ENCODE results near the gene ASNS.

ASNS gene

GRCh38 chr7:97842772-97843345 is 29.3 kb downstream of the ASNS start:
- DNase-seq (ENCODE audit: low read depth in 3 of 3): no peak

DNA sequence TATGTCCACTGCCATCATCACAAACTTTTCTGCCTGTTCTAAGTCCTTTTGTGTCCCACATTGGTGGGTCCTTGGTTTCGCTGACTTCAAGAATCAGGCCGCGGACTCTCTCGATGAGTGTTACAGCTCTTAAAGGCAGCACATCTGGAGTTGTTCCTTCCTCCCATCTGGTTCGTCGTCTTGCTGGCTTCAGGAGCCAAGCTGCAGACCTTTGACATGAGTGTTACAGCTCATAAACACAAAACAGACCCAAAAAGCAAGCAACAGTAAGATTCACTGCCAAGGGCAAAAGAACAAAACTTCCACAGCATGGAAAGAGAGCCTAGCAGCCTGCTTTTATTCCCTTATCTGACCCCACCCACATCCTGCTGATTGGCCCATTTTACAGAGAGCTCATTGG is 30.2 kb downstream of the ASNS start:
- DNase-seq (ENCODE audit: low read depth in 3 of 3): no peak

- peak; percentile 28 to 51 (median 35) for DNase-seq (ENCODE audit: low read depth in 3 of 3)
Observed at GRCh38 chr7:97835296-97836138, 36.7 kb downstream of the ASNS start.

DNA sequence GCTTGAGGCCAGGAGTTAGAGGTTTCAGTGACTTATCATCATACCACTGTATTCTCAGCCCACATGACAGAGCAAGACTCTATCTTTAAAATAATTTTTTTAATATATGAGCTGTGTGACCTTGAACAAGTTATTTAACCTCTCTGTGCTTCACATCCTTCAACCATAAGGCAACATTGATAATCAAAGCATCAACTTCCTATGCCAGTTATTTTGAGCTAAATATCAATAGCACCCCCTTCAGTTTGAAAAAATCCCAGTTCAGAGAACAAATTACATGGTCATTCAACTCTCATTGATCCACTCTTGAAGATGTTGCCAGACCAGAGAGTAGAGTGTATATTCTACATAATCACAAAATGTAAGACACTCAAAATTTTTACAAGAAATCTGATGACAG is 53.0 kb downstream of the ASNS start:
- DNase-seq (ENCODE audit: low read depth in 3 of 3): no peak

DNA sequence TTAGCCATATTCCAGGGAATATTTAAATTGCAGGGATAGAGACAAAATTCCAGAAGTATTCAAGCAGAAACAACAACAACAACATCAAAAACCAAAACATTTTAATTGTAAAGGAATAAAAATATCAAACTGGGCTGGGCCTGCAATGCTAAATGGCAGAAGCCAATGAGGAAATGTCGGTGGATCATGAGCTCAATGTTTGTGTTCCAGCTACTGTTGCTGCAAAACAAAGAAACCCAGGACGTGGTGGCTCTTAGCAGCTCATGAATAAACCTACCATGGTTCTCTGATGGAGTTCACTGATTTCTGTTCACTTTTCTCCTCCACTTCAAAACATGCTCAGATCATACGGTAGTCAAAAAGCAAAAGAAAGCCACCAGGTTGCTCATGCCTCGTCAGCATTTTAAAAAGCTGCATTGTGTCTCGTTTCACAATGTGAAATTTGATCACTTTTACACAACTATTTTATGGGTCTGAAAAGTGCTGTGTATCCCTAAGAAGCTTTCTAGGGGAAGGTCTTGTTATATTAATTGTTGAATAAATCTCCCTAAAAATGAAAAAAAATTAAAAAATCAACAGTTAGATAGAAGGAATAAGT is 54.0 kb downstream of the ASNS start:
- DNase-seq (ENCODE audit: low read depth in 3 of 3): no peak
